ENCODE results near the gene PTPRA. TPM values are rescaled to one million over a fixed set of nuclear protein-coding genes. Genes with fewer than 3 reads are reported as not detected.
"Not testable (repeated sequence)": the region's sequence is repeated elsewhere in the genome, so short reads cannot be mapped to it uniquely, and the experiment has no call there.

The PTPRA gene
- total and polyA plus RNA-seq, 4 donors: 113 to 182 (median 166) TPM

DNA sequence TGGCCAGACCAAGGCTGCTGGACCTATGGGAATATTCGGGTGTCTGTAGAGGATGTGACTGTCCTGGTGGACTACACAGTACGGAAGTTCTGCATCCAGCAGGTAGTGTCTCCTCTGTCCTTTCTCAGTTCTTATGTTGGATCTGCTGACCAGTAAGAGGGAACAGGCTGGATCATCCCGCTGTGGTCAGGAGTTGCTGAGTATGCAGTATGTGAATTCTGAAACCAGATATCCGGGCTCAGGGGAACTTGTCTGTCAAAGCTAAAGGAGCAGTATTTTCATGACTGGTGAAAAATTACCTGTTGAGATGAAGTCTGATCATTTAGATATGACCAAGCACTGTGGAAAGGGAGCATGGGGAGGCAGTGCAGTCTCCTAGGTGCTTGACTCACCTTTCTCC, 148.0 kb downstream of the PTPRA start:
- no peaks in the 10 kb centered on the region for H3K9me3 ChIP-seq (ENCODE audit: control insufficient read depth, insufficient read depth, low read length)
- H3K27me3 ChIP-seq (ENCODE audit: control insufficient read depth, insufficient read depth, low read length): no peaks in the 10 kb centered on the region
- no peak for DNase-seq (ENCODE audit: low read depth in 4 of 6, low spot score in 6 of 6)
- no peak overlapping the region for H3K27ac ChIP-seq (ENCODE audit: low read depth, low read length)
- H3K36me3 ChIP-seq (ENCODE audit: control insufficient read depth, insufficient read depth, low read length): peaks cover 60% of the 10 kb centered on the region
- WGBS (ENCODE audit: insufficient coverage): 91% methylated on average over 4 of the region's 4 CpGs
- no peaks in the 10 kb centered on the region for H3K4me1 ChIP-seq (ENCODE audit: control insufficient read depth, insufficient read depth, low read length)
- H3K4me3 ChIP-seq (ENCODE audit: low read depth, low read length): no peak overlapping the region

DNA sequence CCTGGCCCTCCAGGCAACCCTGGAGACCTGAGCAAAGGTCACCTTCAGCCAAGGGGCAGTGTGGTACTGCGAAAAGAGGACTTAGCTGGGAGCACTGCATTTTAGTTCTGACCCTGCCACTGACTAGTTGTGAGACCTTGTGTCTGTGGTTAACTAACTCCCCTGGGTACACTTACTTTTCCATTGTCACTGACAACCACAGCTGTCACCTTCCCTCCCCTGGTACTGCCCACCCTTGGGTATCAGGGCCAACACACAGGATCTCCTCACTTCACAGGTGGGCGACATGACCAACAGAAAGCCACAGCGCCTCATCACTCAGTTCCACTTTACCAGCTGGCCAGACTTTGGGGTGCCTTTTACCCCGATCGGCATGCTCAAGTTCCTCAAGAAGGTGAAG, 148.5 kb downstream of the PTPRA start:
- Histone ChIP-seq H3K4me3 (ENCODE audit: low read depth, low read length) (no peak overlapping the region), H3K4me1 (ENCODE audit: control insufficient read depth, insufficient read depth, low read length) (no peaks in the 10 kb centered on the region), H3K27ac (ENCODE audit: low read depth, low read length) (no peak overlapping the region), H3K36me3 (ENCODE audit: control insufficient read depth, insufficient read depth, low read length) (peaks cover 63% of the 10 kb centered on the region), H3K27me3 (ENCODE audit: control insufficient read depth, insufficient read depth, low read length) (no peaks in the 10 kb centered on the region), H3K9me3 (ENCODE audit: control insufficient read depth, insufficient read depth, low read length) (no peaks in the 10 kb centered on the region)
- no peak for DNase-seq (ENCODE audit: low read depth in 4 of 6, low spot score in 6 of 6)
- WGBS (ENCODE audit: insufficient coverage): 96% methylated on average over 5 of the region's 5 CpGs

DNA sequence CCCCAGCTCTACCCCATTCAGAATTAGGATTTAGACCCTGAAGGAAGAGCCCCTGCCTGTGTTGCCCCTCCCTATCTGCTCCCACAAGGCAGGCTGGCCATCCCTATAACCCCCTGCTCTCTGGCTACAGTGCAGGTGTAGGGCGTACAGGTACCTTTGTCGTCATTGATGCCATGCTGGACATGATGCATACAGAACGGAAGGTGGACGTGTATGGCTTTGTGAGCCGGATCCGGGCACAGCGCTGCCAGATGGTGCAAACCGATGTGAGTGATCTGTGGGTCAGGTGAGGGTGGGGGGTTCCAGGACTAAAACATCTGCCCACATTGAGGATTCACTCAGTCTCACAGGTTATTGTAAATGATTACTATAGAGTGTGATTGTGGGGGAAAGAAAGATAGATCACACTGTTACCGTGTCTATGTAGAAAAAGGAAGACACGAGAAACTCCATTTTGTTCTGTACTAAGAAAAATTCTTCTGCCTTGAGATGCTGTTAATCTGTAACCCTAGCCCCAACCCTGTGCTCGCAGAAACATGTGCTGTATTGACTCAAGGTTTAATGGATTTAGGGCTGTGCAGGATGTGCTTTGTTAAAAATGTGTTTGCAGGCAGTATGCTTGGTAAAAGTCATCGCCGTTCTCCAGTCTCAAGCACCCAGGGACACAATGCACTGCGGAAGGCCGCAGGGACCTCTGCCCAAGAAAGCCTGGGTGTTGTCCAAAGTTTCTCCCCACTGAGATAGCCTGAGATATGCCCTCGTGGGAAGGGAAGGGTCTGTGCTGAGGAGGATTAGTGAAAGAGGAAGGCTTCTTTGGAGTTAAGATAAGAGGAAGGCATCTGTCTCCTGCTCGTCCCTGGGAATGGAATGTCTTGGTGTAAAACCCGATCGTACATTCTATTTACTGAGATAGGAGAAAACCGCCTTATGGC, 149.5 kb downstream of the PTPRA start:
- DNase-seq (ENCODE audit: low read depth in 4 of 6, low spot score in 6 of 6); H3K4me1 ChIP-seq (ENCODE audit: control insufficient read depth, insufficient read depth, low read length); H3K27ac ChIP-seq (ENCODE audit: low read depth, low read length); H3K27me3 ChIP-seq (ENCODE audit: control insufficient read depth, insufficient read depth, low read length); H3K9me3 ChIP-seq (ENCODE audit: control insufficient read depth, insufficient read depth, low read length); H3K4me3 ChIP-seq (ENCODE audit: low read depth, low read length): not testable (repeated sequence)
- 89% methylated on average over 12 of the region's 20 CpGs for WGBS (ENCODE audit: insufficient coverage)
- H3K36me3 ChIP-seq (ENCODE audit: control insufficient read depth, insufficient read depth, low read length): peaks cover 71% of the 10 kb centered on the region

DNA sequence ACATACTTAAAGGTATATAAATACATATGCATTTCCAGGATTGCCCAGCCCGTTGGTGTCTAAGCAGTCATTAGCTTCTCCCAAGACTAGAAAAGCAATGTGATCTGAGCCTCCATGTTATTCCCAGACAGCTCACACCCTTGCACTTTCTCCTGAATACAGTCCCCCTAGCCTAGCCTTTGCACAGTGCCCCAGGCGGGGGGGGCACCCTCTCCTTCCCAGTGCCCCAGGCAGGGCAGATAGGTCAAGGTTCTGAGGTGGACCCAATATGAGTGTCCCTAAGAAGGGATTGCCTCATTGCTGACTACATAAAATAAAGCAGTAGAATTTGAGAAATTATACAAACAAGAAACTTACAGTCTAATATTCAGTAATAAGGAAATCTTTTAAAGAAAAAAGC, 154.7 kb downstream of the PTPRA start:
- DNase-seq (ENCODE audit: low read depth in 4 of 6, low spot score in 6 of 6): no peak
- peaks cover 85% of the 10 kb centered on the region for H3K36me3 ChIP-seq (ENCODE audit: control insufficient read depth, insufficient read depth, low read length)
- no peaks in the 10 kb centered on the region for H3K9me3 ChIP-seq (ENCODE audit: control insufficient read depth, insufficient read depth, low read length)
- no peak overlapping the region for H3K27ac ChIP-seq (ENCODE audit: low read depth, low read length)
- no CpG with 5 or more reads among the region's 2 CpGs for WGBS (ENCODE audit: insufficient coverage)
- no peaks in the 10 kb centered on the region for H3K27me3 ChIP-seq (ENCODE audit: control insufficient read depth, insufficient read depth, low read length)
- no peak overlapping the region for H3K4me3 ChIP-seq (ENCODE audit: low read depth, low read length)
- H3K4me1 ChIP-seq (ENCODE audit: control insufficient read depth, insufficient read depth, low read length): no peaks in the 10 kb centered on the region

DNA sequence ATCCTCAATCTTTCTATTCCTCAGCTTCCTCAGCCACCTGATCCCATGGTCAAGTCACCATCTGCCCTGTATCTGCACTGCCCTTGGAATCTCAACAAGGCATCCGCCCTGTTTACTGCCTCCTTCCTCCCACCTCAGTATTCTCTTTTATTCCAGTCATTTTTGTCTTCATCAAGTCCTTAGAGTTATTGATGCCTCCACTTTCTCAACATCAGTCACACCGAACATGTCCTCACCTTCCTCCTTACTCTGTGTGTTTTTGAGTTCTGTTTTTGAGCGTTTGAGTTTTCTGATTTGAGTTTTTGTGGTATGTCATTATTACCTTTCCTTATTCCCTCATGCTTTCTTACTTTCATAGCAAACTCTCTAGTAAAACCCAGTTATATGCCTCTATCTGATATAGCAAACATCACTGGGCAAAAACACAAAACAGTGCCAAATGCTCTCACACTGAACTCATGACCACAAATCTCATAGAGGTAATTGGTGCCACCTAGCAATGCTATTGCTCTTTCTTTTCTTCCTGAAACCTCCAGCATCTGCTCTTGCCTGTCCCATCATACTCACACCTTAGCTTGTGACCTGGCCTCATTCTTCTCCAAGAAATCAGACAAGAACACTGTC, 158.4 kb downstream of the PTPRA start:
- DNase-seq (ENCODE audit: low read depth in 4 of 6, low spot score in 6 of 6): no peak
- Histone ChIP-seq H3K4me1 (ENCODE audit: control insufficient read depth, insufficient read depth, low read length) (peaks cover under 1% of the 10 kb centered on the region), H3K4me3 (ENCODE audit: low read depth, low read length) (no peak overlapping the region), H3K27ac (ENCODE audit: low read depth, low read length) (no peak overlapping the region), H3K27me3 (ENCODE audit: control insufficient read depth, insufficient read depth, low read length) (no peaks in the 10 kb centered on the region), H3K36me3 (ENCODE audit: control insufficient read depth, insufficient read depth, low read length) (peaks cover 87% of the 10 kb centered on the region), H3K9me3 (ENCODE audit: control insufficient read depth, insufficient read depth, low read length) (no peaks in the 10 kb centered on the region)
- WGBS (ENCODE audit: insufficient coverage): no CpG with 5 or more reads among the region's 3 CpGs

DNA sequence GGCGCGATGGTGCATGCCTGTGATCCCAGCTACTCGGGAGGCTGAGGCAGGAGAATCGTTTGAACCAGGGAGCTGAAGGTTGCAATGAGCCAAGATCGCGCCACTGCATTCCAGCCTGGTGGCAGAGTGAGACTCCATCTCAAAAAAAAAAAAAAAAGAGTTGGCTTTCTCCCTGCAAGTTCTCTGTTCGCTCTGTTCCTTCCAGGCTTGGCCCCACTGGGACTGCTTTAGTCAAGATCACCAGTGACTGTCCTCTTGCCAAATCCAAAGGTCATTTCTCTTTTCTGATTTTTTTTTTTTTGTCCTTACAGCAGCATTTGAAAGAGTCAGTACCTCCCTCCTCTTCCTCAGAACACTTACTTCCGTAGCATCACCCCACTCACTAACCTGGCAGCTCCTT, 159.3 kb downstream of the PTPRA start:
- peaks cover 87% of the 10 kb centered on the region for H3K36me3 ChIP-seq (ENCODE audit: control insufficient read depth, insufficient read depth, low read length)
- no peak for DNase-seq (ENCODE audit: low read depth in 4 of 6, low spot score in 6 of 6)
- no peaks in the 10 kb centered on the region for H3K27me3 ChIP-seq (ENCODE audit: control insufficient read depth, insufficient read depth, low read length)
- H3K4me1 ChIP-seq (ENCODE audit: control insufficient read depth, insufficient read depth, low read length): peaks cover 5% of the 10 kb centered on the region
- no peaks in the 10 kb centered on the region for H3K9me3 ChIP-seq (ENCODE audit: control insufficient read depth, insufficient read depth, low read length)
- no peak overlapping the region for H3K4me3 ChIP-seq (ENCODE audit: low read depth, low read length)
- no peak overlapping the region for H3K27ac ChIP-seq (ENCODE audit: low read depth, low read length)
- 88% methylated on average over 8 of the region's 8 CpGs for WGBS (ENCODE audit: insufficient coverage)

DNA sequence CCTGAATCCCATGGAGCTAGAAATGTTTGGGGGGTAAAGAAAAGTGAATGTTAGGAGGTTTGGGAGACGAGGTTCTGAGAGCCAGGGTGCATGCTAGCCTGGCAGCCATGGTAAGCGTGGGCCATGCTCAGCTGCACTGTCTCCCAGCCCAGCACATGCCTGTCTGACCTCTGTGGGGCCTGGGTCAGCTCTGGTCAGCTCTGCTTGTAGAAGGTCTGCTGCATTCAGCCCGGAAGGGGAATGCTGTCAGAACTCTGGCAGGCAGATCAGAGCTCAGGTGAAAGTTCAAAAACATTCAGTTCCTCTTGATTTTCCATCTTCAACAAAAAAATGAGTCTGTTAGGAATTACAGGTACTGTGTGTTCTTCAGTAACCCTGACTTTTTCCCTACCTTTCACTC, 164.4 kb downstream of the PTPRA start:
- Histone ChIP-seq H3K36me3 (ENCODE audit: control insufficient read depth, insufficient read depth, low read length) (peaks cover 69% of the 10 kb centered on the region), H3K4me1 (ENCODE audit: control insufficient read depth, insufficient read depth, low read length) (peaks cover 7% of the 10 kb centered on the region), H3K27ac (ENCODE audit: low read depth, low read length) (no peak overlapping the region), H3K9me3 (ENCODE audit: control insufficient read depth, insufficient read depth, low read length) (no peaks in the 10 kb centered on the region), H3K27me3 (ENCODE audit: control insufficient read depth, insufficient read depth, low read length) (no peaks in the 10 kb centered on the region), H3K4me3 (ENCODE audit: low read depth, low read length) (no peak overlapping the region)
- no peak for DNase-seq (ENCODE audit: low read depth in 4 of 6, low spot score in 6 of 6)
- 95% methylated on average over 2 of the region's 3 CpGs for WGBS (ENCODE audit: insufficient coverage)

DNA sequence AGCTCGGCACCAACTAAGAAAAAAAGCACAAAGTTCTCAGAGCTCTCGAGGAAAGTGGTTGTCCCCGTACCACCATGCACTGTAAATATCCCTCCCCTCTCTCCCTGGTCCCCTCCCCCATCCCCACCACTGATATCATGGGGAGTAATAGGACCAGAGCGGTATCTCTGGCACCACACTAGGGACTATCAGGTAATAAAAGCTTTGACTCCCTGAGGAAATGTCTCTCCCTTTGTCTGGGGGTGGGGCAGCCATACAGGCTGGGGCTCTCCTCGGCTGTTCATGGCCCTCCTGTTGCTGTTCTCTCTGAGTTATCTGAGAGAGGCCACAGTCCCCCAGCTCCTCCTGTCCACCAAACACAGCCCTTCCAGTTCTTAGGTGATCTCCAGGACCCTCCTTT, 165.2 kb downstream of the PTPRA start:
- peaks cover 68% of the 10 kb centered on the region for H3K36me3 ChIP-seq (ENCODE audit: control insufficient read depth, insufficient read depth, low read length)
- H3K27me3 ChIP-seq (ENCODE audit: control insufficient read depth, insufficient read depth, low read length): no peaks in the 10 kb centered on the region
- H3K4me1 ChIP-seq (ENCODE audit: control insufficient read depth, insufficient read depth, low read length): peaks cover 10% of the 10 kb centered on the region
- H3K9me3 ChIP-seq (ENCODE audit: control insufficient read depth, insufficient read depth, low read length): no peaks in the 10 kb centered on the region
- 50% methylated on average over 2 of the region's 5 CpGs for WGBS (ENCODE audit: insufficient coverage)
- H3K4me3 ChIP-seq (ENCODE audit: low read depth, low read length): no peak overlapping the region
- H3K27ac ChIP-seq (ENCODE audit: low read depth, low read length): no peak overlapping the region
- DNase-seq (ENCODE audit: low read depth in 4 of 6, low spot score in 6 of 6): no peak

DNA sequence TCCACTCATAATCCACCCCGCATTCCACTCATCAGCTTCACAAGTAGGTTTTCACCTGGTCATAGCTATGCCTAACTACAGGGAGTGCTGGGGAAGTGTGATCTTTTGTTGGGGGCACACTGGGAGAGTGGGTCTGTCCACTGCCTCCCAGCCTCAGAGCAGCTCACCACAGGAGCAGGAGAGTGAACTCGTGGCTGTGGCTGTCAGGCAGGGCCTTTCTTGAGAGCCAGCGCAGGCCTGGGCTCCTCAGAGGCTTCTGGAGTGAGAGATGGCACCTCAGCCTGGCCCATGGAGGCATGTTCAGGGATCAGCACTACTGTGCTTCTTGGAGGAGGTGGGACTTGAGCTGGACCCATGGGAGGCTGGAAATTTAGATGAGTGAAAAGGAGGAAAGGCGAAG, 166.1 kb downstream of the PTPRA start:
- no peaks in the 10 kb centered on the region for H3K9me3 ChIP-seq (ENCODE audit: control insufficient read depth, insufficient read depth, low read length)
- H3K4me1 ChIP-seq (ENCODE audit: control insufficient read depth, insufficient read depth, low read length): peaks cover 10% of the 10 kb centered on the region
- no peak for DNase-seq (ENCODE audit: low read depth in 4 of 6, low spot score in 6 of 6)
- 100% methylated on average over 3 of the region's 4 CpGs for WGBS (ENCODE audit: insufficient coverage)
- peaks cover 67% of the 10 kb centered on the region for H3K36me3 ChIP-seq (ENCODE audit: control insufficient read depth, insufficient read depth, low read length)
- H3K4me3 ChIP-seq (ENCODE audit: low read depth, low read length): no peak overlapping the region
- H3K27me3 ChIP-seq (ENCODE audit: control insufficient read depth, insufficient read depth, low read length): no peaks in the 10 kb centered on the region
- no peak overlapping the region for H3K27ac ChIP-seq (ENCODE audit: low read depth, low read length)

DNA sequence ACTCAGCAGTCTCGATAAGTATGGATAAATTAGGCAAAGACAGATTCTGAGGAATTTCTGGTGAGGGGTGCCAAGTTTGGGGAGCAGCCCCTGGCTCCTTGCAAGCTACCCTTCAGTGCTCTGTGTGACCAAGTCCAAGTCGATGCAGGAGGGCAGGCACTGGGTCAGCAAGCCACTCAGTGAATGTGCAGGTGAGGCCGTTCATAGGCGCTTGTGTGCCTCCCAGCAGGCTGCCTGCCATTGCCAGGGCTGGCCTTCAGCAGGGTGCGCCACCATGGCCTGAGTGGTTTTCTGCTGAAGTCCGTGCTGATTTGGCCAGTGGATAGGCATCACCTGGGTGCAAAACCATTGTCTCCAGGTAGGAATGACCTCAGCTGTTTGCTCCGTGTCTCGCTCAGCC, 166.8 kb downstream of the PTPRA start:
- Histone ChIP-seq H3K4me3 (ENCODE audit: low read depth, low read length) (no peak overlapping the region), H3K4me1 (ENCODE audit: control insufficient read depth, insufficient read depth, low read length) (peaks cover 15% of the 10 kb centered on the region), H3K36me3 (ENCODE audit: control insufficient read depth, insufficient read depth, low read length) (peaks cover 67% of the 10 kb centered on the region), H3K9me3 (ENCODE audit: control insufficient read depth, insufficient read depth, low read length) (no peaks in the 10 kb centered on the region), H3K27me3 (ENCODE audit: control insufficient read depth, insufficient read depth, low read length) (no peaks in the 10 kb centered on the region), H3K27ac (ENCODE audit: low read depth, low read length) (no peak overlapping the region)
- no peak for DNase-seq (ENCODE audit: low read depth in 4 of 6, low spot score in 6 of 6)
- WGBS (ENCODE audit: insufficient coverage): 91% methylated on average over 8 of the region's 8 CpGs
